Keratinocyte (primary cell): ENCODE data around the gene SPDYE16. TPM values are rescaled to one million over a fixed set of nuclear protein-coding genes. Genes with fewer than 3 reads are reported as not detected.
"Not testable (repeated sequence)": the region's sequence is repeated elsewhere in the genome, so short reads cannot be mapped to it uniquely, and the experiment has no call there.

Experiments
- DNase-seq: peaks from one replicate; pipeline ENCODE4 v3.0.0-alpha.2; 2011; ENCODE audit warnings: low read depth, missing footprints, low spot score
- FAIRE-seq: peaks from 2 replicates; lab custom pipeline; 2011; peaks lifted over from hg19 to GRCh38; lab: Jason Lieb, UNC
- H2AFZ ChIP-seq: 2 replicates; pipeline ENCODE4 v1.6.0; 2012; ENCODE audit warnings: low read length, control low read depth, inconsistent platforms; ENCODE audit not compliant: control insufficient read depth
- H3K27ac ChIP-seq: 2 replicates; pipeline ENCODE4 v1.5.1; 2011; ENCODE audit warnings: low read length; ENCODE audit not compliant: control insufficient read depth, insufficient read depth
- H3K27me3 ChIP-seq: 3 replicates; pipeline ENCODE4 v1.6.0; 2011; ENCODE audit warnings: low read length; ENCODE audit not compliant: control insufficient read depth, insufficient read depth; ENCODE audit errors: extremely low read depth
- H3K36me3 ChIP-seq, 2 experiments: 2 replicates in 1 of 2; 3 replicates in 1 of 2; pipeline ENCODE4 v1.5.1; 2011; ENCODE audit warnings: low read length in 2 of 2, mild to moderate bottlenecking in 1 of 2; ENCODE audit not compliant: control insufficient read depth in 2 of 2, insufficient read depth in 2 of 2; ENCODE audit errors: extremely low read depth in 1 of 2
- H3K4me1 ChIP-seq: 3 replicates; pipeline ENCODE4 v1.5.1; 2011; ENCODE audit warnings: low read length; ENCODE audit not compliant: control insufficient read depth, insufficient read depth; ENCODE audit errors: extremely low read depth
- H3K4me2 ChIP-seq: 3 replicates; pipeline ENCODE4 v1.6.0; 2011; ENCODE audit warnings: low read depth, low read length; ENCODE audit not compliant: control insufficient read depth, insufficient read depth; ENCODE audit errors: extremely low read depth
- H3K4me3 ChIP-seq, 3 experiments: fragments of 200-600 bp in 1 of 3; sonication (generic) in 1 of 3; 2 replicates in 2 of 3; 3 replicates in 1 of 3; pipeline ENCODE4 v1.5.1; 2011 to 2016; ENCODE audit warnings: low read length in 3 of 3, mild to moderate bottlenecking in 3 of 3, control low read depth in 2 of 3, inconsistent platforms in 1 of 3, low read depth in 1 of 3, mixed read lengths in 1 of 3, mixed run types in 1 of 3, moderate library complexity in 1 of 3; ENCODE audit not compliant: control insufficient read depth in 2 of 3, insufficient read depth in 2 of 3; ENCODE audit errors: extremely low read depth in 1 of 3
- H3K79me2 ChIP-seq: 2 replicates; pipeline ENCODE4 v1.6.0; 2012; ENCODE audit warnings: low read length; ENCODE audit not compliant: control insufficient read depth, insufficient read depth
- H3K9ac ChIP-seq: 3 replicates; pipeline ENCODE4 v1.6.0; 2011; ENCODE audit warnings: low read length; ENCODE audit not compliant: control insufficient read depth, insufficient read depth; ENCODE audit errors: extremely low read depth
- H3K9me1 ChIP-seq: 3 replicates; pipeline ENCODE4 v1.6.0; 2011; ENCODE audit warnings: low read length; ENCODE audit not compliant: control insufficient read depth, insufficient read depth; ENCODE audit errors: extremely low read depth
- H3K9me3 ChIP-seq: 2 replicates; pipeline ENCODE4 v1.5.1; 2012; ENCODE audit warnings: low read depth, low read length; ENCODE audit not compliant: control insufficient read depth
- H4K20me1 ChIP-seq: 3 replicates; pipeline ENCODE4 v1.6.0; 2011; ENCODE audit warnings: low read length; ENCODE audit not compliant: control insufficient read depth, insufficient read depth; ENCODE audit errors: extremely low read depth
- dilution Hi-C: fragments of 300-500 bp; cut with MboI; formaldehyde crosslinking; loops from one replicate; pipeline ENCODE4 v1.7.0; 2020; ENCODE audit warnings: low sequenced_read_pairs; ENCODE audit not compliant: extremely low pct_ligation_motif_present
- polyA plus RNA-seq, 5 experiments: library from polyadenylated mRNA; depleted of rRNA in 3 of 5; stranded (reverse) in 3 of 5; stranded (forward) in 1 of 5; unstranded in 1 of 5; fragments of >200 nt; gene quantifications; 1 replicate in 1 of 5; 2 replicates in 3 of 5; 3 replicates in 1 of 5; pipeline versions ENCODE4 v1.2.1 to v1.2.3, GENCODE V29; 2011 to 2012; ENCODE audit warnings: missing spikeins in 2 of 5, low read depth in 1 of 5, low replicate concordance in 1 of 5

The SPDYE16 gene
- polyA plus RNA-seq, 1 donor (not counting 4 experiments of a cell fraction or from before 2014, with no cell fraction given): not detected

DNA sequence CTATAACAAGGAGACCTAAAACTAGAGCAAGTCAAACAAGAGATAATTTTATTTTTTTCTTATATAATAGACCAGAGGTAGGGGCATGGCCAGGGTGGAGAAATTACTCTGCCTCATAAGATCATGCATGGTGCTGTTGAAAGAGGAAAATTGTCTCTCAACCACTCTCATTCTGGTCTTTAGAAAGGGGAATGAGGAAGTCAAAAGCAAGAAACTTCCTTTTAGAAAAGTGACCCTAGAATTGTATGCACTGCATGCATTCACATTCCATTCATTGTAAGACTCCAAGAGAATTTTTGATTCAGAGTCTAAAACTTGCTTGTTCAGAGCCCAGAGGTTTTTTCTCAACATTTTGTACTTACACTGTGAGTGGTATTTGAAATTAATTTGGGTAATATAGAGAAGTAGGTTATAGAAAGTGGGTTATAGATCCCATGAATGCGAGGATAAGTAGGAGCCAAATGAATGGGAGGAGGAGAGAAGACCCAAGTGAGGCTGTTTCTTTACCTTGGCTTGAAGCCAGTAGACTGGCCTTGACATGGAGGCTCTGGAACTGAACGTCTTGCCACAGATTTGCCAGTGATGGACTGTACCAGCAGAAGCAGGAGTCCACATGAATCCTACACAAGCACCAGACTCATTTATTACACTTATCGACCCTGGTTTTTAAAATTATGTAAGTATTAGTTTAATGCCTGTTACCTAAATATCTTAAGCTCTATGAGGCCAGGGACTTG is 33.0 kb upstream of the SPDYE16 start:
- H3K27me3 ChIP-seq, H3K9ac ChIP-seq, H3K4me3 ChIP-seq, H3K9me1 ChIP-seq, DNase-seq, H3K36me3 ChIP-seq, H3K27ac ChIP-seq, H2AFZ ChIP-seq, H4K20me1 ChIP-seq, dilution Hi-C loops, H3K9me3 ChIP-seq, H3K4me2 ChIP-seq: not testable (repeated sequence)
- Histone ChIP-seq H3K4me1 (peaks cover 13% of the 10 kb centered on the region), H3K79me2 (peaks cover 37% of the 10 kb centered on the region)
- peak; percentile 72 for FAIRE-seq

DNA sequence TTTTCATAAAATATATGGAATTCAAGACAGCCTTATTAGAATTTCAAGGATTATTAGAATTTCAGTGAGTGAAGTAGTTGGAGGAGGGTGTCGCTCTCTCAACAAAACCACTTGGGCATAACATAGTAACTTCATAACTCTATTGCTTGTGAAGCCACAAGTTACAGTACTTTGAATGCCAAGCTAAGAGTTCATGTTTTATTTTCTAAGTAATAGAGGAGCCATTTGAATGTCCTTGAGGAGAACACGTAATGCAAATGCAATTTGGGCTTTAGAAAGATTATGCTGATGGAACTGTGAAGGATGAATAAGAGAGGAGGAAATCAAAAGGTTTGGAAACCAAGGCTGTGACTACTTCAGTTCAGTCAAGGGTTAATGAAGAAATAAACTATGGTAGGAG is 32.3 kb upstream of the SPDYE16 start:
- not testable (repeated sequence) for DNase-seq, H4K20me1 ChIP-seq

DNA sequence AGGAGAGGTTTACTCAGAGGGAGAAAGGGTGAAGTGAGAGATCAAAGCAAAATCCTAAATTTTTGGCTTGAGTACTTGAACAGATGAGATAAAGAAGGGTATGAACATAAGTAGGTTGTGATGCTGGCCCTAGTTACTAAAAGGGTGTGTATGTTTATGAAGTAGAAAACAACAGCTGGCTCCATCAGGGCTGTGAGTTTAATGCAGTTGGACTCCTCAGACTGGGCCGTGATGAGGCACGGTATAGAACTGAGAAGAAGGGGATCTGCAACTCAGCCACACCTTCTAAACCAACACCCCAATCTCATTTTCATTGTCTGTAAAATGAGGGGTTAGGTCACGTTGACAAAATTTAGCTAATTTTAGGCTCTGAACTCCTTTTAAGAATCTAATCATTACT is 29.2 kb upstream of the SPDYE16 start:
- dilution Hi-C loops, H3K27ac ChIP-seq, H3K9me1 ChIP-seq, H3K4me3 ChIP-seq, H3K4me2 ChIP-seq, H4K20me1 ChIP-seq, H3K36me3 ChIP-seq, H3K27me3 ChIP-seq, H3K9me3 ChIP-seq, DNase-seq, H2AFZ ChIP-seq, H3K9ac ChIP-seq: not testable (repeated sequence)
- H3K79me2 ChIP-seq: peaks cover 44% of the 10 kb centered on the region
- peaks cover 16% of the 10 kb centered on the region for H3K4me1 ChIP-seq
- FAIRE-seq: peak; percentile 57

More for the DNA sequence above, 32.3 kb upstream of the SPDYE16 start:
- H3K9me1 ChIP-seq, H3K9me3 ChIP-seq, H3K4me3 ChIP-seq, H3K9ac ChIP-seq, H3K36me3 ChIP-seq, H3K4me2 ChIP-seq, H3K27me3 ChIP-seq, H3K27ac ChIP-seq, dilution Hi-C loops, H2AFZ ChIP-seq: not testable (repeated sequence)
- peak; percentile 79 for FAIRE-seq
- H3K4me1 ChIP-seq: peaks cover 13% of the 10 kb centered on the region
- H3K79me2 ChIP-seq: peaks cover 34% of the 10 kb centered on the region

DNA sequence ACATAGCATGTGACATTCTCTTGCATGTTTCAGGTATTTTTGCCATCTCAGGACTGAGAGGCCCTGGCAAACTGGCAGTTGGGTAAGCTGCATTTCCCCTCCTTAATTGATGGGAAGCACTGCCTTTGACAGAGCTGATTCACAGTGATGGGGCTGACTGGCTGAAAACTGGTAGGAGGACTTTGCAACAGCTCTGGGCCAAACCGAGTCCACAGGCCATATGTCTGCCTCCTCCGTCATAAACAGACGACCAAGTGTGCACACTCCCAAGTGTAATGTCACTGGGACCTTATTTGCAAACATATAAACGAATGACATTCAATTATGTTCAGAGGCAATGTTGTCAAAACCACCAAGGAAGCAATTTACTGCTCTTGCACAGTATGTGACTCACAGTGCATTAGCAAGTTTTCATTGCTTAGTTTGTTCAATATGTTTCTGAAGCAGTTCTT is 27.3 kb upstream of the SPDYE16 start:
- H4K20me1 ChIP-seq, H3K9me3 ChIP-seq, H3K36me3 ChIP-seq, H3K9me1 ChIP-seq, DNase-seq, H2AFZ ChIP-seq, H3K27me3 ChIP-seq, dilution Hi-C loops, H3K9ac ChIP-seq, H3K4me3 ChIP-seq: not testable (repeated sequence)
- Histone ChIP-seq H3K4me2 (peak overlapping the region; percentile 16), H3K27ac (peak overlapping the region; percentile 36), H3K4me1 (peaks cover 16% of the 10 kb centered on the region), H3K79me2 (peaks cover 52% of the 10 kb centered on the region)
- peak; percentile 95 for FAIRE-seq

DNA sequence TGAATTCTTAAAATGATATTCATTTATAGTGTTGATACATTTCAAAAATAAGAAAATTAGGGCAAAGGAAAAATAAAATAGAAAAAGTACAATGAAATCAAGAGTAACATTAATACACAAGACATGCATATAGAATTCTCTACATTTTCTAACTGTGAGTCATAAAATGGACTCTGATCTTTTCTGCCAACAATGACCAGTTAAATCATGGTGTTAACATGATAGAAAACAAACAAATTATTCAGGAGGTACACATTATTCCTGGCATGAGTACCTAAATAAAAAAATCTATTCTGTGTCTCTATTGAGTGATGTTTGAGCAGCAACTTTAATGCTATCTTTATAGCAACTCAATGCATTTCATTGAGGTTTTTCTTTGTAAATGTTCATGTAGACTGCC is 25.6 kb upstream of the SPDYE16 start:
- H3K9me3 ChIP-seq, H2AFZ ChIP-seq, H3K4me3 ChIP-seq, H3K9ac ChIP-seq, dilution Hi-C loops, H3K36me3 ChIP-seq, H3K4me2 ChIP-seq, H4K20me1 ChIP-seq, H3K27ac ChIP-seq, H3K27me3 ChIP-seq, H3K9me1 ChIP-seq: not testable (repeated sequence)
- Histone ChIP-seq H3K4me1 (peaks cover 16% of the 10 kb centered on the region), H3K79me2 (peaks cover 50% of the 10 kb centered on the region)
- FAIRE-seq: peak; percentile 94
- peak; percentile 13 for DNase-seq
